ENCODE data around the gene PRLH.

The PRLH gene

GRCh38 chr2:237533668-237534161 lies 32.7 kb upstream of the PRLH start:
- Histone ChIP-seq H3K36me3 (ENCODE audit: insufficient read depth, low read length) (no peaks in the 10 kb centered on the region), H3K9ac (ENCODE audit: low read depth, low read length) (no peak overlapping the region), H3K9me3 (ENCODE audit: control insufficient read depth, insufficient read depth, low read length) (no peaks in the 10 kb centered on the region), H3K4me1 (ENCODE audit: insufficient read depth, low read length) (peaks cover 8% of the 10 kb centered on the region)

- Histone ChIP-seq H3K9me3 (ENCODE audit: control insufficient read depth, insufficient read depth, low read length) (no peaks in the 10 kb centered on the region), H3K36me3 (ENCODE audit: insufficient read depth, low read length) (no peaks in the 10 kb centered on the region), H3K9ac (ENCODE audit: low read depth, low read length) (no peak overlapping the region), H3K4me1 (ENCODE audit: insufficient read depth, low read length) (peaks cover 8% of the 10 kb centered on the region)
Measured at GRCh38 chr2:237534380-237534779, 32.0 kb upstream of the PRLH start.

GRCh38 chr2:237535385-237536082 lies 30.8 kb upstream of the PRLH start:
- H3K4me1 ChIP-seq (ENCODE audit: insufficient read depth, low read length) = peaks cover 8% of the 10 kb centered on the region
- H3K36me3 ChIP-seq (ENCODE audit: insufficient read depth, low read length) = no peaks in the 10 kb centered on the region
- no peak overlapping the region for H3K9ac ChIP-seq (ENCODE audit: low read depth, low read length)
- H3K9me3 ChIP-seq (ENCODE audit: control insufficient read depth, insufficient read depth, low read length) = no peaks in the 10 kb centered on the region

- Histone ChIP-seq H3K9ac (ENCODE audit: low read depth, low read length) (no peak overlapping the region), H3K4me1 (ENCODE audit: insufficient read depth, low read length) (peaks cover 8% of the 10 kb centered on the region), H3K36me3 (ENCODE audit: insufficient read depth, low read length) (no peaks in the 10 kb centered on the region), H3K9me3 (ENCODE audit: control insufficient read depth, insufficient read depth, low read length) (no peaks in the 10 kb centered on the region)
Measured at GRCh38 chr2:237536083-237536415, 30.3 kb upstream of the PRLH start.

- peaks cover 8% of the 10 kb centered on the region for H3K4me1 ChIP-seq (ENCODE audit: insufficient read depth, low read length)
- H3K9me3 ChIP-seq (ENCODE audit: control insufficient read depth, insufficient read depth, low read length) = no peaks in the 10 kb centered on the region
- H3K9ac ChIP-seq (ENCODE audit: low read depth, low read length) = no peak overlapping the region
- no peaks in the 10 kb centered on the region for H3K36me3 ChIP-seq (ENCODE audit: insufficient read depth, low read length)
Measured at GRCh38 chr2:237536617-237537016, 29.8 kb upstream of the PRLH start.

- Histone ChIP-seq H3K9me3 (ENCODE audit: control insufficient read depth, insufficient read depth, low read length) (no peaks in the 10 kb centered on the region; the same call in 1 of the 2 replicates), H3K4me1 (ENCODE audit: insufficient read depth, low read length) (no peaks in the 10 kb centered on the region), H3K9ac (ENCODE audit: low read depth, low read length) (no peak overlapping the region), H3K36me3 (ENCODE audit: insufficient read depth, low read length) (no peaks in the 10 kb centered on the region)
Measured at GRCh38 chr2:237538001-237538720, 28.2 kb upstream of the PRLH start.

GRCh38 chr2:237538901-237539300 lies 27.5 kb upstream of the PRLH start:
- Histone ChIP-seq H3K9me3 (ENCODE audit: control insufficient read depth, insufficient read depth, low read length) (no peaks in the 10 kb centered on the region; the same call in 1 of the 2 replicates), H3K4me1 (ENCODE audit: insufficient read depth, low read length) (no peaks in the 10 kb centered on the region), H3K36me3 (ENCODE audit: insufficient read depth, low read length) (no peaks in the 10 kb centered on the region), H3K9ac (ENCODE audit: low read depth, low read length) (no peak overlapping the region)

- Histone ChIP-seq H3K9ac (ENCODE audit: low read depth, low read length) (no peak overlapping the region), H3K36me3 (ENCODE audit: insufficient read depth, low read length) (no peaks in the 10 kb centered on the region), H3K9me3 (ENCODE audit: control insufficient read depth, insufficient read depth, low read length) (no peaks in the 10 kb centered on the region; the same call in 1 of the 2 replicates), H3K4me1 (ENCODE audit: insufficient read depth, low read length) (no peaks in the 10 kb centered on the region)
Measured at GRCh38 chr2:237539681-237540080, 26.7 kb upstream of the PRLH start.

- Histone ChIP-seq H3K9ac (ENCODE audit: low read depth, low read length) (no peak overlapping the region), H3K36me3 (ENCODE audit: insufficient read depth, low read length) (no peaks in the 10 kb centered on the region), H3K4me1 (ENCODE audit: insufficient read depth, low read length) (no peaks in the 10 kb centered on the region), H3K9me3 (ENCODE audit: control insufficient read depth, insufficient read depth, low read length) (no peaks in the 10 kb centered on the region; the same call in 1 of the 2 replicates)
Measured at GRCh38 chr2:237540223-237540775, 26.1 kb upstream of the PRLH start.

GRCh38 chr2:237540823-237541222 lies 25.6 kb upstream of the PRLH start:
- H3K4me1 ChIP-seq (ENCODE audit: insufficient read depth, low read length) = no peaks in the 10 kb centered on the region
- H3K36me3 ChIP-seq (ENCODE audit: insufficient read depth, low read length) = no peaks in the 10 kb centered on the region
- no peaks in the 10 kb centered on the region; the same call in 1 of the 2 replicates for H3K9me3 ChIP-seq (ENCODE audit: control insufficient read depth, insufficient read depth, low read length)
- no peak overlapping the region for H3K9ac ChIP-seq (ENCODE audit: low read depth, low read length)

- Histone ChIP-seq H3K9me3 (ENCODE audit: control insufficient read depth, insufficient read depth, low read length) (no peaks in the 10 kb centered on the region; the same call in 1 of the 2 replicates), H3K9ac (ENCODE audit: low read depth, low read length) (no peak overlapping the region), H3K36me3 (ENCODE audit: insufficient read depth, low read length) (no peaks in the 10 kb centered on the region), H3K4me1 (ENCODE audit: insufficient read depth, low read length) (no peaks in the 10 kb centered on the region)
Measured at GRCh38 chr2:237541243-237541642, 25.1 kb upstream of the PRLH start.

GRCh38 chr2:237542001-237542704 lies 24.2 kb upstream of the PRLH start:
- no peaks in the 10 kb centered on the region; the same call in 1 of the 2 replicates for H3K9me3 ChIP-seq (ENCODE audit: control insufficient read depth, insufficient read depth, low read length)
- H3K4me1 ChIP-seq (ENCODE audit: insufficient read depth, low read length) = no peaks in the 10 kb centered on the region
- H3K36me3 ChIP-seq (ENCODE audit: insufficient read depth, low read length) = no peaks in the 10 kb centered on the region
- no peak overlapping the region for H3K9ac ChIP-seq (ENCODE audit: low read depth, low read length)

- Histone ChIP-seq H3K36me3 (ENCODE audit: insufficient read depth, low read length) (no peaks in the 10 kb centered on the region), H3K9ac (ENCODE audit: low read depth, low read length) (no peak overlapping the region), H3K4me1 (ENCODE audit: insufficient read depth, low read length) (no peaks in the 10 kb centered on the region), H3K9me3 (ENCODE audit: control insufficient read depth, insufficient read depth, low read length) (no peaks in the 10 kb centered on the region; the same call in 1 of the 2 replicates)
Measured at GRCh38 chr2:237546040-237546875, 20.1 kb upstream of the PRLH start.

All from ES-I3 (cell line).